A549 (cell line): ENCODE measurements around the gene ADAM12. TPM values are rescaled to one million over a fixed set of nuclear protein-coding genes. Genes with fewer than 3 reads are reported as not detected.
"Not testable (repeated sequence)": the region's sequence is repeated elsewhere in the genome, so short reads cannot be mapped to it uniquely, and the experiment has no call there.

ENCODE experiments used
- ATAC-seq, 2 experiments: fragments of 200-7000 bp in 1 of 2; fragments of >200 bp in 1 of 2; cut with Nextera tagmentation in 1 of 2; cut with Tn5 transposase in 1 of 2; 3 replicates each; pipeline versions ENCODE4 v1.8.0 to v1.9.1; 2018 to 2020; ENCODE audit warnings: mild to moderate bottlenecking in 1 of 2, moderate library complexity in 1 of 2
- CTCF ChIA-PET: fragments of 300-600 bp; sonication (Branson Sonifier 250); formaldehyde crosslinking; extraction: SDS; loops from one replicate; lab custom pipeline; 2021; ENCODE audit warnings: antibody characterized with exemption, inconsistent platforms; lab: Yijun Ruan, JAX
- POLR2A ChIA-PET: fragments of 350-600 bp; formaldehyde crosslinking; extraction: SDS; loops from one replicate; lab custom pipeline; 2021; ENCODE audit warnings: antibody characterized with exemption, inconsistent platforms; lab: Yijun Ruan, JAX
- DNase-seq, 2 experiments: peaks; one replicate each; pipeline versions ENCODE4 v3.0.0 to v3.0.0-alpha.2; 2011 to 2016; ENCODE audit warnings: low read depth in 1 of 2, low spot score in 1 of 2
- FAIRE-seq: peaks from 2 replicates; lab custom pipeline; 2011; peaks lifted over from hg19 to GRCh38; lab: Jason Lieb, UNC
- H3K27ac ChIP-seq, 2 experiments: fragments of >200 bp; sonication (Bioruptor Twin); formaldehyde crosslinking; 3 replicates each; pipeline ENCODE4 v1.5.1; 2016 to 2017
- H3K4me1 ChIP-seq: fragments of >200 bp; sonication (Bioruptor Twin); formaldehyde crosslinking; 3 replicates; pipeline ENCODE4 v1.6.1; 2016
- H3K4me2 ChIP-seq: fragments of >200 bp; sonication (Bioruptor Twin); formaldehyde crosslinking; 3 replicates; pipeline ENCODE4 v1.6.1; 2016
- H3K4me3 ChIP-seq: fragments of >200 bp; sonication (Bioruptor Twin); formaldehyde crosslinking; 3 replicates; pipeline ENCODE4 v1.5.1; 2016
- H3K9me3 ChIP-seq: fragments of >200 bp; sonication (Bioruptor Twin); formaldehyde crosslinking; 3 replicates; pipeline ENCODE4 v1.6.1; 2016
- BHLHE40 ChIP-seq: IDR thresholded peaks from 2 replicates; pipeline ENCODE4 v1.6.1; 2012; ENCODE audit warnings: low read depth, low read length, inconsistent platforms
- CHD4 ChIP-seq: fragments of 200-600 bp; sonication (generic); IDR thresholded peaks from 2 replicates; pipeline ENCODE4 v1.6.1; 2016; ENCODE audit warnings: antibody characterized with exemption, mild to moderate bottlenecking, borderline replicate concordance
- CTCF ChIP-seq: fragments of >200 bp; sonication (Bioruptor Twin); formaldehyde crosslinking; IDR thresholded peaks from 3 replicates; pipeline ENCODE4 v1.5.1; 2016
- EHF ChIP-seq: fragments of 250-450 bp; sonication (Bioruptor Pico); IDR thresholded peaks from 2 replicates; pipeline ENCODE4 v1.5.0; 2020; ENCODE audit warnings: mild to moderate bottlenecking
- EHMT2 ChIP-seq: fragments of 200-600 bp; sonication (generic); IDR thresholded peaks from 2 replicates; pipeline ENCODE4 v1.6.1; 2016; ENCODE audit warnings: antibody characterized with exemption, low read depth, mild to moderate bottlenecking, moderate library complexity
- GATA3 ChIP-seq: IDR thresholded peaks from 2 replicates; pipeline ENCODE4 v1.6.1; 2012; ENCODE audit warnings: borderline replicate concordance
- HEYL ChIP-seq: fragments of 250-450 bp; sonication (Bioruptor Pico); IDR thresholded peaks from 2 replicates; pipeline ENCODE4 v1.8.0; 2021; ENCODE audit warnings: mild to moderate bottlenecking, moderate library complexity
- HMGXB4 ChIP-seq: fragments of 250-450 bp; sonication (Bioruptor Pico); IDR thresholded peaks from 2 replicates; pipeline ENCODE4 v1.5.0; 2021; ENCODE audit warnings: mild to moderate bottlenecking, moderate library complexity, borderline replicate concordance
- KDM5A ChIP-seq: fragments of 200-600 bp; sonication (generic); IDR thresholded peaks from 2 replicates; pipeline ENCODE4 v1.6.1; 2016; ENCODE audit warnings: antibody characterized with exemption, mild to moderate bottlenecking
- MYC ChIP-seq: IDR thresholded peaks from 2 replicates; pipeline ENCODE4 v1.6.1; 2012; ENCODE audit warnings: mild to moderate bottlenecking, inconsistent platforms, low read length, improper control_type of control experiment, borderline replicate concordance
- NR3C1 ChIP-seq: fragments of >200 bp; sonication (Bioruptor Twin); formaldehyde crosslinking; IDR thresholded peaks from 3 replicates; pipeline ENCODE4 v1.6.1; 2017
- PBX3 ChIP-seq: IDR thresholded peaks from 2 replicates; pipeline ENCODE4 v1.6.1; 2012
- POLR2AphosphoS2 ChIP-seq: conservative IDR thresholded peaks from 2 replicates; pipeline ENCODE4 v1.6.1; 2012; ENCODE audit warnings: low read length, improper control_type of control experiment, inconsistent platforms
- REST ChIP-seq: fragments of 200-600 bp; sonication (generic); IDR thresholded peaks from 2 replicates; pipeline ENCODE4 v1.6.1; 2016; ENCODE audit warnings: antibody characterized with exemption, mild to moderate bottlenecking, moderate library complexity
- SMC3 ChIP-seq: fragments of >200 bp; sonication (Bioruptor Twin); formaldehyde crosslinking; IDR thresholded peaks from 3 replicates; pipeline ENCODE4 v1.6.1; 2018; ENCODE audit warnings: inconsistent platforms
- SREBF2 ChIP-seq: fragments of 450-650 bp; IDR thresholded peaks from 2 replicates; pipeline ENCODE4 v1.6.1; 2014; ENCODE audit warnings: mild to moderate bottlenecking, moderate library complexity
- WGBS: methylation state at CpG from one replicate; pipeline ENCODE4 v1.1.6; 2017; ENCODE audit errors: missing lambda C conversion rate; 5-methylcytosine and 5-hydroxymethylcytosine counted together
- polyA plus RNA-seq, 4 experiments: library from polyadenylated mRNA; depleted of rRNA in 3 of 4; stranded (reverse); fragments of >200 nt; fragmentation: RNase III in 1 of 4; extraction: RNeasy Plus Mini Kit Qiagen cat#74134 plus additional on column Dnase treatment in 1 of 4; gene quantifications; 2 replicates in 3 of 4; 3 replicates in 1 of 4; pipeline ENCODE4 v1.2.3, GENCODE V29; 2011 to 2017

ADAM12 gene
- polyA plus RNA-seq, 2 of the 4 experiments (the other 2 are of a cell fraction): 1.6 to 4.8 TPM

- FAIRE-seq (no peak), ATAC-seq (no peak), DNase-seq (no peak)
- TF ChIP-seq HMGXB4 (CRISPR knock-in tag) (no peak), KDM5A (no peak), MYC (no peak), CTCF (no peak), SMC3 (no peak), REST (no peak)
- H3K4me3 ChIP-seq: no peak overlapping the region
- WGBS: 74% methylated on average over 13 of the region's 13 CpGs
- H3K27ac ChIP-seq: no peak overlapping the region
- no peaks in the 10 kb centered on the region for H3K9me3 ChIP-seq
- CTCF ChIA-PET: interaction anchor here (1.2 kb wide), 1 partner anchor 11 kb away, joined by 4 read pairs; no protein-coding TSS in a partner anchor
- H3K4me1 ChIP-seq: no peaks in the 10 kb centered on the region
- no peak overlapping the region for H3K4me2 ChIP-seq
- POLR2A ChIA-PET: no interaction called here
These were observed 338.2 kb downstream of the ADAM12 start for GRCh38 chr10:126049759-126050700.

GRCh38 chr10:126047749-126048148 lies 340.5 kb downstream of the ADAM12 start:
- FAIRE-seq, H3K27ac ChIP-seq, CTCF ChIA-PET, DNase-seq, H3K4me1 ChIP-seq, H3K4me2 ChIP-seq, H3K4me3 ChIP-seq, H3K9me3 ChIP-seq, POLR2A ChIA-PET, ATAC-seq: not testable (repeated sequence)
- 14% methylated on average over 1 of the region's 1 CpG for WGBS

- no peak overlapping the region for H3K4me3 ChIP-seq
- peaks cover 6% of the 10 kb centered on the region for H3K4me1 ChIP-seq
- FAIRE-seq (no peak), ATAC-seq (no peak), DNase-seq (no peak)
- no peak overlapping the region for H3K27ac ChIP-seq
- WGBS: 55% methylated on average over 5 of the region's 5 CpGs
- no peak overlapping the region for H3K4me2 ChIP-seq
- CTCF ChIA-PET: interaction anchor here (1.2 kb wide), 1 partner anchor 20 kb away, joined by 4 read pairs; no protein-coding TSS in a partner anchor
- H3K9me3 ChIP-seq: no peaks in the 10 kb centered on the region
- no peak for TF ChIP-seq HMGXB4 (CRISPR knock-in tag)
- TF ChIP-seq EHMT2: no peak
- TF ChIP-seq HEYL (CRISPR knock-in tag): no peak
- TF ChIP-seq CHD4: no peak
- TF ChIP-seq GATA3: no peak
- no peak for TF ChIP-seq NR3C1
- no peak for TF ChIP-seq SREBF2
- no peak for TF ChIP-seq EHF (CRISPR knock-in tag)
- TF ChIP-seq BHLHE40: no peak
- no peak for TF ChIP-seq POLR2AphosphoS2
- TF ChIP-seq REST: no peak
- TF ChIP-seq PBX3: no peak
- POLR2A ChIA-PET: no interaction called here
These were observed 341.4 kb downstream of the ADAM12 start for GRCh38 chr10:126046831-126047230.
